NCI-H460 (cell line): ENCODE measurements around the gene NCKAP1. TPM values are rescaled to one million over a fixed set of nuclear protein-coding genes. Genes with fewer than 3 reads are reported as not detected.
A peak's percentile ranks its signal among the peaks of the same experiment; 100 is the strongest.
"Not testable (repeated sequence)": the region's sequence is repeated elsewhere in the genome, so short reads cannot be mapped to it uniquely, and the experiment has no call there.

ENCODE experiments used
- DNase-seq: peaks from one replicate; pipeline ENCODE4 v3.0.0-alpha.2; 2016; ENCODE audit warnings: low read depth; ENCODE audit errors: extremely low read depth
- total RNA-seq: library from RNA; depleted of rRNA; stranded (reverse); fragments of >200 nt; shearing (Covaris generic); gene quantifications from 2 replicates; pipeline ENCODE4 v1.2.3, GENCODE V29; 2014

The NCKAP1 gene
- total RNA-seq, 1 experiment from 2014 or later: 201 TPM

GRCh38 chr2:183009249-183009899, 28.9 kb downstream of the NCKAP1 start:
- DNase-seq: no peak

- DNase-seq: no peak
Measured at GRCh38 chr2:183001948-183002347, 36.3 kb downstream of the NCKAP1 start.

GRCh38 chr2:183000846-183001245, 37.4 kb downstream of the NCKAP1 start:
- DNase-seq: no peak

- DNase-seq: no peak
Measured at GRCh38 chr2:182999348-183000028, 38.8 kb downstream of the NCKAP1 start.

GRCh38 chr2:182994228-182994912, 43.9 kb downstream of the NCKAP1 start:
- DNase-seq: no peak

- no peak for DNase-seq
Measured at GRCh38 chr2:182982941-182983340, 55.3 kb downstream of the NCKAP1 start.

- not testable (repeated sequence) for DNase-seq
Measured at GRCh38 chr2:182981475-182981874, 56.8 kb downstream of the NCKAP1 start.

GRCh38 chr2:182980652-182981051, 57.6 kb downstream of the NCKAP1 start:
- no peak for DNase-seq

- peak; percentile 48 for DNase-seq
Measured at GRCh38 chr2:182980115-182980514, 58.1 kb downstream of the NCKAP1 start.

- DNase-seq: no peak
Measured at GRCh38 chr2:182977463-182977862, 60.8 kb downstream of the NCKAP1 start.

GRCh38 chr2:182973441-182974352, 64.6 kb downstream of the NCKAP1 start:
- DNase-seq: no peak

- no peak for DNase-seq
Measured at GRCh38 chr2:182972548-182972942, 65.7 kb downstream of the NCKAP1 start.

- DNase-seq: no peak
Measured at GRCh38 chr2:182971820-182972547, 66.3 kb downstream of the NCKAP1 start.

- DNase-seq: no peak
Measured at GRCh38 chr2:182970486-182970885, 67.8 kb downstream of the NCKAP1 start.

GRCh38 chr2:182968493-182968892, 69.8 kb downstream of the NCKAP1 start:
- DNase-seq: no peak

GRCh38 chr2:182966356-182966755, 71.9 kb downstream of the NCKAP1 start:
- not testable (repeated sequence) for DNase-seq

GRCh38 chr2:182962641-182963040, 75.6 kb downstream of the NCKAP1 start:
- DNase-seq: no peak

- not testable (repeated sequence) for DNase-seq
Measured at GRCh38 chr2:182960869-182961268, 77.4 kb downstream of the NCKAP1 start.

GRCh38 chr2:182954789-182955188, 83.5 kb downstream of the NCKAP1 start:
- DNase-seq: no peak
